ENCODE results near the gene PIP4K2B.
"Not testable (repeated sequence)": the region's sequence is repeated elsewhere in the genome, so short reads cannot be mapped to it uniquely, and the experiment has no call there.

PIP4K2B gene

GRCh38 chr17:38727736-38728135, 71.6 kb downstream of the PIP4K2B start:
- no peak for DNase-seq (ENCODE audit: extremely low spot score)
- no peak for TF ChIP-seq CTCF (IDR thresholded peaks at IDR 0.05; ENCODE audit: control extremely low read depth, extremely low read depth, low read depth, missing control alignments)
- CTCF ChIA-PET, result interaction anchor here (0.7 to 3.5 kb wide), 9 partner anchors 10 to 170 kb away, joined by 3 to 21 read pairs (median 4); no protein-coding TSS in a partner anchor
- POLR2A ChIA-PET, result no interaction called here

- POLR2A ChIA-PET, result interaction anchor here (0.7 kb wide), 1 partner anchor 92 kb away, joined by 3 read pairs; no protein-coding TSS in a partner anchor
- CTCF ChIA-PET, result interaction anchor here (3.5 kb wide), 1 partner anchor 8 kb away, joined by 21 read pairs; no protein-coding TSS in a partner anchor
- not testable (repeated sequence) for DNase-seq (ENCODE audit: extremely low spot score)
Observed at GRCh38 chr17:38726145-38726544, 73.2 kb downstream of the PIP4K2B start.

GRCh38 chr17:38725066-38725465, 74.3 kb downstream of the PIP4K2B start:
- no peak for TF ChIP-seq CTCF (IDR thresholded peaks at IDR 0.05; ENCODE audit: control extremely low read depth, extremely low read depth, low read depth, missing control alignments)
- CTCF ChIA-PET, result interaction anchor here (0.9 to 1.4 kb wide), 3 partner anchors 9 to 16 kb away, joined by 3 read pairs; no protein-coding TSS in a partner anchor
- DNase-seq (ENCODE audit: extremely low spot score), result no peak
- POLR2A ChIA-PET, result no interaction called here

GRCh38 chr17:38724337-38724988, 74.9 kb downstream of the PIP4K2B start:
- TF ChIP-seq CTCF (IDR thresholded peaks at IDR 0.05; ENCODE audit: control extremely low read depth, extremely low read depth, low read depth, missing control alignments), result no peak
- no peak for DNase-seq (ENCODE audit: extremely low spot score)
- ChIA-PET CTCF (interaction anchor here (0.9 to 1.4 kb wide), 4 partner anchors 10 to 15 kb away, joined by 3 read pairs; no protein-coding TSS in a partner anchor), POLR2A (no interaction called here)

- ChIA-PET CTCF (interaction anchor here (1.0 to 2.7 kb wide), 2 partner anchors 11 to 14 kb away, joined by 3 to 18 read pairs; no protein-coding TSS in a partner anchor), POLR2A (interaction anchor here (1.5 kb wide), 1 partner anchor 30 kb away, joined by 3 read pairs; the partner anchor contains the start of gene PSMB3)
- DNase-seq (ENCODE audit: extremely low spot score), result no peak
- no peak for TF ChIP-seq CTCF (IDR thresholded peaks at IDR 0.05; ENCODE audit: control extremely low read depth, extremely low read depth, low read depth, missing control alignments)
Observed at GRCh38 chr17:38721802-38722201, 77.6 kb downstream of the PIP4K2B start.

GRCh38 chr17:38720941-38721340, 78.4 kb downstream of the PIP4K2B start:
- TF ChIP-seq CTCF (IDR thresholded peaks at IDR 0.05; ENCODE audit: control extremely low read depth, extremely low read depth, low read depth, missing control alignments), result no peak
- CTCF ChIA-PET, result interaction anchor here (1.0 to 2.7 kb wide), 2 partner anchors 15 to 162 kb away, joined by 3 to 18 read pairs; no protein-coding TSS in a partner anchor
- no peak for DNase-seq (ENCODE audit: extremely low spot score)
- POLR2A ChIA-PET, result no interaction called here

Data from GM10248 (cell line).